GM23338 (cell line): ENCODE data around the gene DNAH11. TPM values are rescaled to one million over a fixed set of nuclear protein-coding genes. Genes with fewer than 3 reads are reported as not detected.

Experiments
- ATAC-seq: fragments of 200-7000 bp; cut with Tn5 transposase; 3 replicates; pipeline ENCODE4 v1.9.1; 2020
- DNase-seq: peaks from one replicate; pipeline ENCODE4 v3.0.0-alpha.2; 2015; ENCODE audit warnings: low spot score
- H2AFZ ChIP-seq: fragments of 200-600 bp; sonication (generic); 2 replicates; pipeline ENCODE4 v1.8.0; 2016; ENCODE audit warnings: antibody characterized with exemption, mild to moderate bottlenecking, moderate library complexity
- H3F3A ChIP-seq: fragments of 200-600 bp; sonication (generic); replicated peaks from 2 replicates; pipeline ENCODE4 v1.8.0; 2017; ENCODE audit warnings: antibody characterized with exemption, mixed run types, low read depth
- H3K27ac ChIP-seq: fragments of 200-600 bp; sonication (generic); 2 replicates; pipeline ENCODE4 v1.6.1; 2016; ENCODE audit warnings: low read depth
- H3K27me3 ChIP-seq: fragments of 200-600 bp; sonication (generic); 2 replicates; pipeline ENCODE4 v1.8.0; 2016; ENCODE audit warnings: mild to moderate bottlenecking, mixed run types, moderate library complexity; ENCODE audit not compliant: insufficient read depth
- H3K36me3 ChIP-seq: fragments of 200-600 bp; sonication (generic); 2 replicates; pipeline ENCODE4 v1.8.0; 2016; ENCODE audit warnings: mild to moderate bottlenecking; ENCODE audit not compliant: insufficient read depth
- H3K4me1 ChIP-seq: fragments of 200-600 bp; sonication (generic); 2 replicates; pipeline ENCODE4 v1.8.0; 2016; ENCODE audit warnings: mild to moderate bottlenecking, moderate library complexity; ENCODE audit not compliant: insufficient read depth
- H3K4me2 ChIP-seq: fragments of 200-600 bp; sonication (generic); 2 replicates; pipeline ENCODE4 v1.7.1; 2017; ENCODE audit warnings: mixed run types
- H3K4me3 ChIP-seq: fragments of 200-600 bp; sonication (generic); 2 replicates; pipeline ENCODE4 v1.6.1; 2016; ENCODE audit warnings: mixed run types
- H3K79me2 ChIP-seq: fragments of 200-600 bp; sonication (generic); replicated peaks from 2 replicates; pipeline ENCODE4 v1.8.0; 2017; ENCODE audit warnings: mild to moderate bottlenecking; ENCODE audit not compliant: insufficient read depth
- H3K9me2 ChIP-seq: fragments of 200-600 bp; sonication (generic); 2 replicates; pipeline ENCODE4 v1.8.0; 2017; ENCODE audit not compliant: insufficient read depth
- H4K20me1 ChIP-seq: fragments of 200-600 bp; sonication (generic); replicated peaks from 2 replicates; pipeline ENCODE4 v1.8.0; 2017; ENCODE audit warnings: mild to moderate bottlenecking; ENCODE audit not compliant: insufficient read depth
- H3K27ac Mint-ChIP-seq: 2 replicates; pipeline ENCODE4 v1.8.0; 2020; ENCODE audit warnings: inconsistent platforms, mild to moderate bottlenecking, moderate library complexity, mixed read lengths
- H3K27me3 Mint-ChIP-seq: 3 replicates; pipeline ENCODE4 v1.8.0; 2022; ENCODE audit warnings: low read depth, mild to moderate bottlenecking, moderate library complexity, mixed read lengths, inconsistent platforms; ENCODE audit not compliant: insufficient read depth, poor library complexity
- H3K36me3 Mint-ChIP-seq: 3 replicates; pipeline ENCODE4 v1.8.0; 2021; ENCODE audit warnings: low read depth, mild to moderate bottlenecking, inconsistent platforms, moderate library complexity, mixed read lengths
- H3K4me1 Mint-ChIP-seq: 3 replicates; pipeline ENCODE4 v1.8.0; 2020; ENCODE audit warnings: mild to moderate bottlenecking, inconsistent platforms, mixed read lengths
- H3K4me3 Mint-ChIP-seq: 3 replicates; pipeline ENCODE4 v1.8.0; 2021; ENCODE audit warnings: moderate library complexity, mild to moderate bottlenecking, inconsistent platforms, mixed read lengths
- H3K9me3 Mint-ChIP-seq: 3 replicates; pipeline ENCODE4 v1.8.0; 2020; ENCODE audit warnings: moderate library complexity, mild to moderate bottlenecking, inconsistent platforms, mixed read lengths
- CREB1 ChIP-seq: fragments of 250-450 bp; sonication (Bioruptor Pico); IDR thresholded peaks from 2 replicates; pipeline ENCODE4 v1.5.0; 2020; ENCODE audit warnings: low read depth, mild to moderate bottlenecking, moderate library complexity
- EZH2 ChIP-seq: fragments of 200-600 bp; sonication (generic); IDR thresholded peaks from one replicate; pipeline ENCODE4 v1.8.0; 2017; ENCODE audit warnings: antibody characterized with exemption, mild to moderate bottlenecking, low read depth; ENCODE audit not compliant: unreplicated experiment
- EZH2phosphoT487 ChIP-seq: fragments of 200-600 bp; sonication (generic); IDR thresholded peaks from one replicate; pipeline ENCODE4 v1.8.1; 2018; ENCODE audit warnings: antibody characterized with exemption; ENCODE audit not compliant: unreplicated experiment
- JUNB ChIP-seq: IDR thresholded peaks from one replicate; pipeline ENCODE4 v1.6.1; 2016; ENCODE audit warnings: antibody characterized with exemption; ENCODE audit not compliant: unreplicated experiment
- NANOG ChIP-seq: IDR thresholded peaks from 2 replicates; pipeline ENCODE4 v1.6.1; 2016; ENCODE audit warnings: antibody characterized with exemption, borderline replicate concordance
- POLR2AphosphoS5 ChIP-seq: IDR thresholded peaks from 2 replicates; pipeline ENCODE4 v1.6.1; 2016; ENCODE audit warnings: antibody characterized with exemption, low read depth
- STAT1 ChIP-seq: IDR thresholded peaks from one replicate; pipeline ENCODE4 v1.6.1; 2016; ENCODE audit warnings: antibody characterized with exemption; ENCODE audit not compliant: unreplicated experiment
- ZNF114 ChIP-seq: fragments of 250-450 bp; sonication (Bioruptor Pico); IDR thresholded peaks from 2 replicates; pipeline ENCODE4 v1.5.0; 2020; ENCODE audit warnings: mild to moderate bottlenecking, moderate library complexity
- ZNF331 ChIP-seq: fragments of 250-450 bp; sonication (Bioruptor Pico); IDR thresholded peaks from 2 replicates; pipeline ENCODE4 v1.5.0; 2020; ENCODE audit warnings: low read depth, mild to moderate bottlenecking, moderate library complexity
- polyA plus RNA-seq: library from polyadenylated mRNA; unstranded; fragments of >200 nt; fragmentation: Nextera tagmentation; extraction: Ambion mirVana; gene quantifications from 2 replicates; pipeline ENCODE4 v1.2.1, GENCODE V29; 2016
- total RNA-seq: library from RNA; depleted of rRNA; stranded (reverse); fragments of >200 nt; shearing (Covaris generic); gene quantifications from 2 replicates; pipeline ENCODE4 v1.2.3, GENCODE V29; 2014
- TF ChIP-seq, protein P1 (sequence below): fragments of 250-450 bp; sonication (Bioruptor Pico); IDR thresholded peaks from 2 replicates; pipeline ENCODE4 v1.5.0; 2020; ENCODE audit warnings: mild to moderate bottlenecking, moderate library complexity
- TF ChIP-seq, protein P2 (sequence below): IDR thresholded peaks from 2 replicates; pipeline ENCODE4 v1.6.1; 2016; ENCODE audit warnings: antibody characterized with exemption
- TF ChIP-seq, protein P3 (sequence below), 2 experiments: fragments of 200-600 bp in 1 of 2; sonication (generic) in 1 of 2; conservative IDR thresholded peaks; 2 replicates each; pipeline versions ENCODE4 v1.5.1 to v1.6.1; 2016 to 2017; ENCODE audit warnings: antibody characterized with exemption in 2 of 2, low read depth in 2 of 2, mild to moderate bottlenecking in 2 of 2, moderate library complexity in 1 of 2

DNAH11 gene
- total and polyA plus RNA-seq, 2 experiments from 2014 or later = 9.3 TPM

DNA sequence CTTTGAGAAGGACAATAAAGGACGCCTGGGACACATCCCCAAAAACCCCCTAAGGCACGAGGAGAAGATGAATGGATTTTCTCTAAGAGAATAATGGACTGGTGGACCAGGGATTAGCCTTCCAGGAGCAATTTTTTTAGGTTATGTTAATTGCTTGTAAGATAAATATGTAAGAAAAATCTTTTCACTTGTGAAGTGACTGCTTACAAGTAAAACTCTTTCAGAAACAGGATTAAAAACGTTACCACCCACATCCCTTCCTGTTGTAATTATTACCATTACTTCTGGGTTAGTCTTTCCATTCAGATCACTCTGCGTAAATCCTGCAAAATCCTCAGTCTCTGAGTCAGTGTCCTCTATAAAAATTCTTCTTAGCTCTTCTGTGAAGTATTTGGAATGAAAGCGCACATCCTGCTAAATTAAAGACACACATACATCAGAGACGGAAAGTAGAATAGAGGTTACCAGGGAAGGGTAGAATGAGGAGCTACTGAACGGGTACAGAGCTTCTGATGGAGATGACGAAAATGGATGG is 368.6 kb downstream of the DNAH11 start:
- Mint-ChIP-seq H3K27ac (no peak overlapping the region), H3K4me1 (0 out of 3 replicates have a peak, but pooled peaks cover 2% of the 10 kb centered on the region), H3K36me3 (peaks cover 89% of the 10 kb centered on the region), H3K27me3 (peaks cover 2% of the 10 kb centered on the region), H3K9me3 (no peaks in the 10 kb centered on the region), H3K4me3 (no peak overlapping the region)
- Histone ChIP-seq H3K27ac (no peak overlapping the region), H3K9me2 (no peaks in the 10 kb centered on the region), H4K20me1 (peaks cover 11% of the 10 kb centered on the region), H3K36me3 (peaks cover 26% of the 10 kb centered on the region), H3K4me2 (no peak overlapping the region), H3K27me3 (no peaks in the 10 kb centered on the region), H3K79me2 (peaks cover 35% of the 10 kb centered on the region), H3K4me3 (no peak overlapping the region), H3F3A (no peaks in the 10 kb centered on the region), H2AFZ (no peak overlapping the region), H3K4me1 (no peaks in the 10 kb centered on the region)
- TF ChIP-seq ZNF331 (CRISPR knock-in tag) (no peak), EZH2phosphoT487 (no peak)
- TF ChIP-seq, protein P1, sequence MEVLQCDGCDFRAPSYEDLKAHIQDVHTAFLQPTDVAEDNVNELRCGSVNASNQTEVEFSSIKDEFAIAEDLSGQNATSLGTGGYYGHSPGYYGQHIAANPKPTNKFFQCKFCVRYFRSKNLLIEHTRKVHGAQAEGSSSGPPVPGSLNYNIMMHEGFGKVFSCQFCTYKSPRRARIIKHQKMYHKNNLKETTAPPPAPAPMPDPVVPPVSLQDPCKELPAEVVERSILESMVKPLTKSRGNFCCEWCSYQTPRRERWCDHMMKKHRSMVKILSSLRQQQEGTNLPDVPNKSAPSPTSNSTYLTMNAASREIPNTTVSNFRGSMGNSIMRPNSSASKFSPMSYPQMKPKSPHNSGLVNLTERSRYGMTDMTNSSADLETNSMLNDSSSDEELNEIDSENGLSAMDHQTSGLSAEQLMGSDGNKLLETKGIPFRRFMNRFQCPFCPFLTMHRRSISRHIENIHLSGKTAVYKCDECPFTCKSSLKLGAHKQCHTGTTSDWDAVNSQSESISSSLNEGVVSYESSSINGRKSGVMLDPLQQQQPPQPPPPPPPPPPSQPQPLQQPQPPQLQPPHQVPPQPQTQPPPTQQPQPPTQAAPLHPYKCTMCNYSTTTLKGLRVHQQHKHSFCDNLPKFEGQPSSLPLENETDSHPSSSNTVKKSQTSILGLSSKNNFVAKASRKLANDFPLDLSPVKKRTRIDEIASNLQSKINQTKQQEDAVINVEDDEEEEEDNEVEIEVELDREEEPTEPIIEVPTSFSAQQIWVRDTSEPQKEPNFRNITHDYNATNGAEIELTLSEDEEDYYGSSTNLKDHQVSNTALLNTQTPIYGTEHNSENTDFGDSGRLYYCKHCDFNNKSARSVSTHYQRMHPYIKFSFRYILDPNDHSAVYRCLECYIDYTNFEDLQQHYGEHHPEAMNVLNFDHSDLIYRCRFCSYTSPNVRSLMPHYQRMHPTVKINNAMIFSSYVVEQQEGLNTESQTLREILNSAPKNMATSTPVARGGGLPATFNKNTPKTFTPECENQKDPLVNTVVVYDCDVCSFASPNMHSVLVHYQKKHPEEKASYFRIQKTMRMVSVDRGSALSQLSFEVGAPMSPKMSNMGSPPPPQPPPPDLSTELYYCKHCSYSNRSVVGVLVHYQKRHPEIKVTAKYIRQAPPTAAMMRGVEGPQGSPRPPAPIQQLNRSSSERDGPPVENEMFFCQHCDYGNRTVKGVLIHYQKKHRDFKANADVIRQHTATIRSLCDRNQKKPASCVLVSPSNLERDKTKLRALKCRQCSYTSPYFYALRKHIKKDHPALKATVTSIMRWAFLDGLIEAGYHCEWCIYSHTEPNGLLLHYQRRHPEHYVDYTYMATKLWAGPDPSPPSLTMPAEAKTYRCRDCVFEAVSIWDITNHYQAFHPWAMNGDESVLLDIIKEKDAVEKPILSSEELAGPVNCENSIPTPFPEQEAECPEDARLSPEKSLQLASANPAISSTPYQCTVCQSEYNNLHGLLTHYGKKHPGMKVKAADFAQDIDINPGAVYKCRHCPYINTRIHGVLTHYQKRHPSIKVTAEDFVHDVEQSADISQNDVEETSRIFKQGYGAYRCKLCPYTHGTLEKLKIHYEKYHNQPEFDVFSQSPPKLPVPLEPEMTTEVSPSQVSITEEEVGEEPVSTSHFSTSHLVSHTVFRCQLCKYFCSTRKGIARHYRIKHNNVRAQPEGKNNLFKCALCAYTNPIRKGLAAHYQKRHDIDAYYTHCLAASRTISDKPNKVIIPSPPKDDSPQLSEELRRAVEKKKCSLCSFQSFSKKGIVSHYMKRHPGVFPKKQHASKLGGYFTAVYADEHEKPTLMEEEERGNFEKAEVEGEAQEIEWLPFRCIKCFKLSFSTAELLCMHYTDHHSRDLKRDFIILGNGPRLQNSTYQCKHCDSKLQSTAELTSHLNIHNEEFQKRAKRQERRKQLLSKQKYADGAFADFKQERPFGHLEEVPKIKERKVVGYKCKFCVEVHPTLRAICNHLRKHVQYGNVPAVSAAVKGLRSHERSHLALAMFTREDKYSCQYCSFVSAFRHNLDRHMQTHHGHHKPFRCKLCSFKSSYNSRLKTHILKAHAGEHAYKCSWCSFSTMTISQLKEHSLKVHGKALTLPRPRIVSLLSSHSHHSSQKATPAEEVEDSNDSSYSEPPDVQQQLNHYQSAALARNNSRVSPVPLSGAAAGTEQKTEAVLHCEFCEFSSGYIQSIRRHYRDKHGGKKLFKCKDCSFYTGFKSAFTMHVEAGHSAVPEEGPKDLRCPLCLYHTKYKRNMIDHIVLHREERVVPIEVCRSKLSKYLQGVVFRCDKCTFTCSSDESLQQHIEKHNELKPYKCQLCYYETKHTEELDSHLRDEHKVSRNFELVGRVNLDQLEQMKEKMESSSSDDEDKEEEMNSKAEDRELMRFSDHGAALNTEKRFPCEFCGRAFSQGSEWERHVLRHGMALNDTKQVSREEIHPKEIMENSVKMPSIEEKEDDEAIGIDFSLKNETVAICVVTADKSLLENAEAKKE (CRISPR knock-in tag) = no peak
- TF ChIP-seq, protein P2, sequence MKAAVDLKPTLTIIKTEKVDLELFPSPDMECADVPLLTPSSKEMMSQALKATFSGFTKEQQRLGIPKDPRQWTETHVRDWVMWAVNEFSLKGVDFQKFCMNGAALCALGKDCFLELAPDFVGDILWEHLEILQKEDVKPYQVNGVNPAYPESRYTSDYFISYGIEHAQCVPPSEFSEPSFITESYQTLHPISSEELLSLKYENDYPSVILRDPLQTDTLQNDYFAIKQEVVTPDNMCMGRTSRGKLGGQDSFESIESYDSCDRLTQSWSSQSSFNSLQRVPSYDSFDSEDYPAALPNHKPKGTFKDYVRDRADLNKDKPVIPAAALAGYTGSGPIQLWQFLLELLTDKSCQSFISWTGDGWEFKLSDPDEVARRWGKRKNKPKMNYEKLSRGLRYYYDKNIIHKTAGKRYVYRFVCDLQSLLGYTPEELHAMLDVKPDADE = no peak
- no peak for DNase-seq
- ATAC-seq = no peak

DNA sequence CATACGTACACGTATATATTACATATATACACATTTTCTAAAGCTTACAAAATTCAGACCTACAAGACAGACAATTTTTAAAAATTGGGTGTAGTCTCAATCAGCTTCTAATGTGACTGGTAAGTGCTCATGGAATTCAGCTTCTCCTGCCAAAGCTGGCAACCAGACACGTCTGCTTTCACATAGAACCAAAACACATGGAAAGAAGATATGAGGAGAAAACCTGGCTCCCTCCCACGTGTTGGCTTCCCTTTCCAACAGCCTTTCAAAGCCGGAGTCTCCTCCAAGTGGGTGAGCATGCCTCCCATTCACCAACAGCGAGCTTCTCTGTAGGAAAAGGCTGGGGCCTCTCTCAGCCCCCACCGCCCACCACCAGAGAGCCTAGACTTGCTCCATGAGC is 369.5 kb downstream of the DNAH11 start:
- H3K4me1 Mint-ChIP-seq = 0 out of 3 replicates have a peak, but pooled peaks cover 7% of the 10 kb centered on the region
- no peak overlapping the region for H3K4me2 ChIP-seq
- H3K79me2 ChIP-seq = peaks cover 44% of the 10 kb centered on the region
- H3K4me3 ChIP-seq = no peak overlapping the region
- H3K27ac ChIP-seq = no peak overlapping the region
- H3K4me1 ChIP-seq = no peaks in the 10 kb centered on the region
- H3K27me3 ChIP-seq = no peaks in the 10 kb centered on the region
- H3K4me3 Mint-ChIP-seq = no peak overlapping the region
- no peaks in the 10 kb centered on the region for H3K9me2 ChIP-seq
- H3K27me3 Mint-ChIP-seq = peaks cover 2% of the 10 kb centered on the region
- peaks cover 23% of the 10 kb centered on the region for H3K36me3 ChIP-seq
- H3K36me3 Mint-ChIP-seq = peaks cover 89% of the 10 kb centered on the region
- no peaks in the 10 kb centered on the region for H3F3A ChIP-seq
- no peaks in the 10 kb centered on the region for H3K9me3 Mint-ChIP-seq
- peaks cover 11% of the 10 kb centered on the region for H4K20me1 ChIP-seq
- no peak for DNase-seq
- H2AFZ ChIP-seq = no peak overlapping the region
- no peak overlapping the region for H3K27ac Mint-ChIP-seq
- ATAC-seq = no peak
- TF ChIP-seq STAT1 (no peak), JUNB (no peak), POLR2AphosphoS5 (no peak), EZH2phosphoT487 (no peak), NANOG (no peak), ZNF114 (CRISPR knock-in tag) (no peak), EZH2 (no peak), CREB1 (CRISPR knock-in tag) (no peak)
- TF ChIP-seq, protein P2 = no peak
- TF ChIP-seq, protein P3, sequence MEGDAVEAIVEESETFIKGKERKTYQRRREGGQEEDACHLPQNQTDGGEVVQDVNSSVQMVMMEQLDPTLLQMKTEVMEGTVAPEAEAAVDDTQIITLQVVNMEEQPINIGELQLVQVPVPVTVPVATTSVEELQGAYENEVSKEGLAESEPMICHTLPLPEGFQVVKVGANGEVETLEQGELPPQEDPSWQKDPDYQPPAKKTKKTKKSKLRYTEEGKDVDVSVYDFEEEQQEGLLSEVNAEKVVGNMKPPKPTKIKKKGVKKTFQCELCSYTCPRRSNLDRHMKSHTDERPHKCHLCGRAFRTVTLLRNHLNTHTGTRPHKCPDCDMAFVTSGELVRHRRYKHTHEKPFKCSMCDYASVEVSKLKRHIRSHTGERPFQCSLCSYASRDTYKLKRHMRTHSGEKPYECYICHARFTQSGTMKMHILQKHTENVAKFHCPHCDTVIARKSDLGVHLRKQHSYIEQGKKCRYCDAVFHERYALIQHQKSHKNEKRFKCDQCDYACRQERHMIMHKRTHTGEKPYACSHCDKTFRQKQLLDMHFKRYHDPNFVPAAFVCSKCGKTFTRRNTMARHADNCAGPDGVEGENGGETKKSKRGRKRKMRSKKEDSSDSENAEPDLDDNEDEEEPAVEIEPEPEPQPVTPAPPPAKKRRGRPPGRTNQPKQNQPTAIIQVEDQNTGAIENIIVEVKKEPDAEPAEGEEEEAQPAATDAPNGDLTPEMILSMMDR (conservative IDR thresholded peaks at IDR 0.05; ENCODE audit: low read depth in 2 of 2) = no peak
